ENCODE data around the gene ZNF597.

ZNF597 gene

GRCh38 chr16:3443108-3444031 is at the start of gene ZNF597, which contains the start of gene NAA60:
ZNF597 (minus strand) TSS chr16:3443504; CDS start chr16:3443153, 351 bp downstream.
NAA60 (plus strand) TSS chr16:3443680; CDS start chr16:3476228, 32,548 bp downstream.
- DNase-seq = peak; percentile 74

- no peak for DNase-seq
These were observed 49.1 kb upstream of the ZNF597 start for GRCh38 chr16:3492356-3492755.

GRCh38 chr16:3490911-3491629 is 47.8 kb upstream of the ZNF597 start:
- DNase-seq = no peak

- no peak for DNase-seq
These were observed 45.5 kb upstream of the ZNF597 start for GRCh38 chr16:3488801-3489200.

GRCh38 chr16:3487521-3488410 is 44.5 kb upstream of the ZNF597 start:
- no peak for DNase-seq

- no peak for DNase-seq
These were observed 43.4 kb upstream of the ZNF597 start for GRCh38 chr16:3486506-3487215.

GRCh38 chr16:3485821-3486505 is 42.7 kb upstream of the ZNF597 start:
- DNase-seq = no peak

- no peak for DNase-seq
These were observed 41.9 kb upstream of the ZNF597 start for GRCh38 chr16:3485097-3485745.

GRCh38 chr16:3484318-3485096 is 41.2 kb upstream of the ZNF597 start:
- no peak for DNase-seq

- DNase-seq = no peak
These were observed 39.4 kb upstream of the ZNF597 start for GRCh38 chr16:3482659-3483241.

GRCh38 chr16:3481696-3482658 is 38.7 kb upstream of the ZNF597 start:
- DNase-seq = no peak

- no peak for DNase-seq
These were observed 37.8 kb upstream of the ZNF597 start for GRCh38 chr16:3480901-3481695.

- no peak for DNase-seq
These were observed 36.4 kb upstream of the ZNF597 start for GRCh38 chr16:3479654-3480216.

- DNase-seq = no peak
These were observed 35.1 kb upstream of the ZNF597 start for GRCh38 chr16:3478242-3478925.

- DNase-seq = no peak
These were observed 33.1 kb upstream of the ZNF597 start for GRCh38 chr16:3476409-3476808.

- DNase-seq = no peak
These were observed 32.5 kb upstream of the ZNF597 start for GRCh38 chr16:3475604-3476375.

Measured in T1000 (cell line).